HG02981 (cell line): ENCODE data around the gene RAB31.

Experiments
- ATAC-seq: cut with Tn5 transposase; IDR thresholded peaks from one replicate; pipeline ENCODE4 v1.9.1; 2021; ENCODE audit warnings: mild to moderate bottlenecking, moderate library complexity; ENCODE audit not compliant: unreplicated experiment

Gene RAB31

GRCh38 chr18:9831036-9831722 lies 123.1 kb downstream of the RAB31 start:
- ATAC-seq = no peak

DNA sequence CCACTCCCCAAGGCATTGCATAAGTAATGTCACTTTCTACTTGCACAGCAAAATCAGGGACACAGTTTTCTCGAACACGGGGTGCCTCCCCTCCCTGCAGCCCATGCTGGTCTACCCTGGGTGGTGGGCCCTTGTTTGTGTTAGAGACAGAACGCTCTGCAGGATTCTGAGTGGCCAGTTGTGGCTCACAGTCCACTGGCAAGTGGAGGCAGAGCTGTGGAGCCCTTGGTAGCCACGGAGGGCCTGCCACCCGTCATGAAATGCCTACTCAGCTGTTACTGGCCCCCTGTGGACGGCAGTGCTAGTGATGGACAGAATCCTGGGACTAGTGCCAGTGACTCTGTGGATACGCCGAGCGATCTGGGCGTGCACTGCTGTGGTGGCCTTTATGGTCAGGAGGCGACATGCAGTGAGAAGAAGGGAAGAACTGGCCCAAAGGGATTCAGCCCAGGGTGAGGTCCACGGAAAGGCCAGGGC lies 123.7 kb downstream of the RAB31 start:
- no peak for ATAC-seq

DNA sequence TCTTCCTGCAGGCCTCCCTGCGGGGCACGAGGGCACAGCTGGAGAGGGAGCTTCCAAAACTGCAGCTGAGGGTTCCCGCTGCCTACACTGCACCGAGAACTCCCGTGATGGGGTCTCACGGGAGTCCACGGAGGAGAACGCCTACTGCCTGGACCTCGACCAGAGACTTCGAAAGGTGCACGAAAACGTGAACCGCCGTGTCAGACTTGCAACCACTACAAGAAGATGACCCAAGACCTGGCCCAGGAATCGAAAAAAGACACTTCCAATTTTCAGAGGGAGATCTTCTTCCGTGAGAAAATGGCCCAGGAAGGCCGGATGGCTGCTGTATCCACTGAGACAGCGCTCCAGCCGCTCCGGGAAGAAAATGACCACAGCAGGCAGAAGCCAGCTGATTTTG lies 124.8 kb downstream of the RAB31 start:
- ATAC-seq = no peak

GRCh38 chr18:9834551-9834950 lies 126.5 kb downstream of the RAB31 start:
- ATAC-seq = no peak

DNA sequence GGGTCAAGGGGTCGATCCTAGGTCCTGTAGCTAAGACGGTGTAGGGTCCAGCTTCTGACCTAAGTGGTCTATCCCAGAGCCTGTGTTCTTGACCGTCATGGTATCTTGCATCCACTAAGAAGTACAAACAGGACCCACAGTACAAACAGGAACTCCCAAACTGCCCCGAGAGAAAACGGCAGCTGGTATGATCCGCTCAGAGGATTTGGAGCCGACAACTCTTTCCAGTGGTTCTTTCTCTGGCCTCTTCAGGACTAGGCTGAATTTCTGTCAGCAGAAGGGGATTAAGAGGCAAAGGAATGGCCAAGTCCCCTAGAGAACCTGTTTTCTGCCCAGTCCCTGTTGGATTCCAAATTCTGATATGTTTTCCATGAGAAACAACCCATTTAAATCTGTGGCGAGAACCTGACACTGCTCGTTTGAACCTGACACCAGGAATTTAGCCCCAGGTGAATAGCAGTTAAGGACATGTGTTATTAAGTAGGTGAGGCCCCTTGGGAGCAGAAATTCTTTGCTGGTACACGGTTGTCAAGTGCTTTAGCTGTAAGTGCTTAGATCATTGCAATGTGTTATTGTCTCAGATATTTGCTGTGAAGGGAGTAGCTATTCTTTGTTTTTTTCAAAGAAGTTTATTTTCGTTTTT lies 127.1 kb downstream of the RAB31 start:
- ATAC-seq = no peak

GRCh38 chr18:9835825-9836224 lies 127.7 kb downstream of the RAB31 start:
- no peak for ATAC-seq

DNA sequence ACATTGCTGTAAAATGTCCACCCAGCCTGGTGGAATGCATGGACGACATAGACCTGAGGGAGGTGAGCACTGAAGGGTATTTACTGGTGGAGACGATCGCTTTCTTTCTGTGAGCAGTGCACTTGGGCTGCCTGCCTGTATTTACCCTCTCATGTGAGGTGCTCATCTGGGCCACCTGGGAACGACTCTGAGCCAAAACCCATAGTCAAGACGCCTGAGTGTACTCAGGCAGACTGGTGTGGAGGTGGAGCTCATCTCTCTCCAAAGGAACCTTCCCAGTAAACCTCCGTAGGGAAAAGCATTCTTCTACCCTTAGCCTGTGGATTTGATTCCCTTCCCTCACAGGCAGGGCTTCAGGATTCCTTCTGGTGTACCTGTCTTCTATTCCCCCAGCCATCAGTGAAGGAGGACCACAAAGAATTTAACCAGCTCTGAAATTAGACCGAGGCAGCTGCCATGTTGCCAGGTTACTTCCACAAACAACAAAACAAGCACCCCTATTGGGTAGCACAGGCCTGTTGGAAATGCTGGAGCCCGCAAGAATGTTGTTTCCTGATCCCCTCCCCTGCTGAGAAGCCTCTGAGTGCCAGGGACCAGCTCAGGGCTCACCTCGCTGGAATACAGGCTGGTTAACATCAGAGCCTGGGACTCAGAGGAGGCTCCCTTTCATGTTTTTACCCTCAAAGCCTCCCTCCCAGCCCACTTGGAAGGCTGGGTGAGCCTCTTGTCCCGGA lies 130.2 kb downstream of the RAB31 start:
- ATAC-seq = no peak

DNA sequence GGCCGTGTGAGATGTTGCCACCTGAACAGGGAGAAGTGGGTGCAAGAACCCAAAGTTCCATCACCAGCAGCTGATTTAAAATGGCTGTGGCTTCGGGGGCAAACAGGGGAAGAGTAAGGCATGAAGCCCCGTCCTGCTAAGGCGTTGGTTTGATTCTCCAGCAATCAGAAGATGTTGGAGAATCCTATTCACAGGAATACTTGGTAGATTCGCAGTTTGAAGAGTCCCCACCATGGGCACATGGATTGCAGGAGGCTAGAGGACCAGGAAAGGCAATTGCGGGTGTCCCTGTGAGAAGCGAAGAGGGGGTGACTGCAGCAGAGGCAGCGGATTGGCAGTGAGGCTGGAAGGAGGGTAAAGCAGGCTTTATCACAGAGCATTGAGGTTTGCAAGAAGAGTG lies 131.1 kb downstream of the RAB31 start:
- ATAC-seq = no peak

DNA sequence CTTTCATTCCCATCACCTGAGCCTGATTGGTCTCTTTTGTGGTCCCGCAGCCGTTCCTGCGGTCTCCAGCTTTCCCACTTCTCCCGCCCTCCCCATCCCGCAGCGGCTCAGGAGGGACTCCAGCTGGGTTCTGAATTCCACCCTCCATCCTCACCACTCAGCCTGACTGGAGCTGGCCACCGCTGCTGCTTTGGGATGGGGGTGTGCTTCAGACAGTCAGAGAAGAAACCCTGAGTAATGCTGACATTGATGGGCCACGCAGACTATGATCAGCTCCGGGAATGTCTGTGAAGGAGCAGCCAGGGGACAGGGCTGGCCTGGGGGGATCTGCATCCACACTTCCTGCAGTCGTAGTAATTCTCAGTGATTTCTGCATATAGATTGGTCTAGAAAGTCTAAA lies 131.8 kb downstream of the RAB31 start:
- no peak for ATAC-seq

DNA sequence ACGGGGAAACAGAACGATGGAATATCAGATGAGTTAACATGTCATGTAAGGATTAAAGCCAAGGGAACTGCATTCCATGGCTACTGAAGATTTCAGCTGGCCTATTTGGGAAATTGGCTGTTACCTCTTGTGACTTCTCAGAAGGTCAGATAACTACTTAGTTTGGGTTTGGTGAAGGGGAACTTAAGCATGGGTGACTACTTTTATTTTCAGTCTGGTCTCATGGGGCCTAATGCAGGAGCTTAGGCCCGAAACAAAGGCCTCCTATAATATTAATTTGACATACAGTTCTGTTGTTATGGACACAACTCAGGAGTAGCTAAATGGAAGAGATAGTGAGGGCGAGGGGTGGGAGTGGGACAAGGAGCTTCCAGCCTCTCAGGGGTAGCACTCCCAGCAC lies 133.7 kb downstream of the RAB31 start:
- no peak for ATAC-seq

- no peak for ATAC-seq
These were observed 134.3 kb downstream of the RAB31 start for GRCh38 chr18:9842448-9842847.

DNA sequence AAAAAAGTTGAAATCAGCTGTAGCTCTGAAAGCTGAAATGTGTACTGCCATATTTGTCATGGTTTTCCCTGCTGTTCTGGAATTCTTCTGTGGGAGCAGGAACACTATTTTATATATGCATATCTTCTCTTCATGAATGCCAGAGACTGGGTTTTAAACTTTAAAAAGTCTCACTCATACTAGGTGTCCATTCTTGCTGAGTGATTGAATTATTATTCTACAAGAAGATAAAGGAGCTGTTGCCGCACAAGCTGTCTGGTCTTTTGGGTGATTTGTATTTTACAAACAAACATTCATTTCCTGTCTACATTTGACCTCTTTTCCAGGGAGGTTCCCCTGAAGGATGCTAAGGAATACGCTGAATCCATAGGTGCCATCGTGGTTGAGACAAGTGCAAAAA lies 137.2 kb downstream of the RAB31 start:
- ATAC-seq = no peak

DNA sequence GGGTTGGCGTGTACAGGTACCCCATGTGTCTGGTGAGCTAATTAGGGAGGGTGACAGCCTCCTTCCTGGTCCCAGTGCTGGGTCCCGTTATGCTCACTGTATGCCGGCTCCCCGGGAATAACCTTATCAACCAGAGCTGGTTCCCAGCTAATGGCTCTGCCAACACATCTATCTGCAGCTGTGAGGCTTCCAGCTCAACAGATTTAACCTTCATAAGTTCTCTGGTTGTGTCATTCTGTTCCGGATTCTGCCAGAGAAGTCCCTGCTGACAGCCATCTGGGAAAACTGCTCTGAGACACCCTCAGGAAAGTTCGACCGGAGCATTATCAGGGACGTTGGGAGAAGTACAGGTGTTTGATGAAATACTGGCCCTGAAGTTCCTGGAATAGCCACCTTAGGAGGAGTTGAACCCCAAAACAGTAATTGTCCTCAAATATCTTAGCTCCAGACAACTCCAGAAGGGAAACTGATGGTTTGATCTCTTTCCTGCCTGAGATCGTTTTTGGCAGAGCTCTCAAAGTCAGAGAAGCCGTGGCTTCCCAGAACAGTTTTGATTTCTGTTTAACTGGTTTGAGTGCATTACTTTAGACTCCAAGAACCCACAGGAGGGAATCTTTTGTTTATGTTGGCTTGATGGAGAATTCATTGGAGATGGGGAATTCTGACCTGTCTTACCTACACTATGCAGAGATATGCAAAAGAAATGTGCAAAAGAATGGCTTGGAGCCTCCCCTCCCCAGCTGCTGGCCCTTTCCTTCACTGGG lies 138.2 kb downstream of the RAB31 start:
- ATAC-seq = no peak

DNA sequence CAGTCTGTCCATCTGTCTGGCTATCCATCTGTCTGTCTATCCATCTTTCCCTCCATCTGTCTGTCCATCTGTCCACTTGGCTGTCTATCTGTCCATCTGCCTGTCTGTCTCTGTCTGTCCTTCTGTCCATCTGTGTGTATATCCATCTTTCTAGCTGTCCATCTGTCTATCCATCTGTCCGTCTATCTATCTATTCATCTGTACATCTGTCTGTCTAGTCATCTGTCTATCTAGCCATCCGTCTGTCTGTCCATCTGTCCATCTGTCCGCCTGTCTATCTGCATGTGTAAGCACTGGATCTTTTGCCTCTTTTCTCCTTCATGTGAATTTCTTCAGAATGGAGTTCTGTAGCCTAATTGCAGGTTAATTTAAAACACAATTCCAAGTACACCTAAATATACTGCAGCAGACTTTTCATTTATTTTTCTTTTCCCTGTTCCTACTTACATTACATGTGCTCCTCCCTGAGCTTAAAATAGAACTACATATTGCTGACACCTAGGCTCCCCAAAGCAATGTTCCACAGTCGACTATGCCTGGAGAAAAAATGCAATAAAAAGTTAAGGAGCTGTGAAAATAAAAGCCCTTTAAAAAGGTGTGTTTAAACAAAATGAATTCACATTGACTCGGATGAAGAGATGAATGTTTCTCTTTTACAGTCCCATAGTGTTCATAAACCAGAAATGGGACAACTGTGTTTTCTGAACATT lies 140.2 kb downstream of the RAB31 start:
- ATAC-seq = no peak

DNA sequence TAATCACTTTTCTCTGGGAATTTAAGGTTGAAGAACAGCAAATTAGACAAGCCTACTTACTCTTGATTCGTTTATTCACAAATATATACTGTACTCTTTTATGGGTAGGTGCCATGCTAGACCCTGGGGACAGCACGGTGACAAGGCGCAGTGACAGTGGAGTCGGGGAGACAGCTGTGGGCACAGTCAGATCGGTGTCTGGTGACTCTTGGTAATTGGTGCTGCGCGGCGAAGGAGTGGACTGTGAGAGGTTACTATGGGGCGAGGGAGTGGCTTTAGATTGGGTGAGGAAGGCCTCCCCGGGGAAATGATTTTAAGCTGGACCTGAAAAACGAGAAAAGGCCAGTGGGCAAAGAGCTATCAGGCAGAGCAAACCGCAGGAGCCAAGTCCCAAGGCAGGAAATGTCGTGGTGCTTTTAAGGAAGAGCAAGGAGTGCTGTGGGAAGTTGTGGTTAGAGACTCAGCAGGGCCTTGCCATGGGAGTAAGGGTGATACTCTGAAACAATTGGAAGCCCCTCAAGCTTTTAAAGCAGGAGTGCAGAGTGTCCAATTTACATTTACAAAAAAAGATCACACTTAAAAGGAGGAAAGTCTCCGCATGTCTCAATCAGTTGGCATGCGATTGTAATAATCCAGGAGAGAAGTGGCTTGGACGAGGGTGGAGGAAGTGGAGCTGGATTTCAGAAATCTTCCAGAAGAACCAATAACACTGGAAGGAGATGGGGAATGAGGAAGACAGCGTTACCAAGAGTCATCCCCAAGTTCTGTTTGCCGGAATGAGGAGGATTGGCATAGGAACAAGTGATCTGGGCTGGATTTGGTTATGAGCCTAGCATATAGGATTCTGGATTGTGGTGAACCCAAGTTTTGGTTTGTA lies 141.5 kb downstream of the RAB31 start:
- no peak for ATAC-seq

DNA sequence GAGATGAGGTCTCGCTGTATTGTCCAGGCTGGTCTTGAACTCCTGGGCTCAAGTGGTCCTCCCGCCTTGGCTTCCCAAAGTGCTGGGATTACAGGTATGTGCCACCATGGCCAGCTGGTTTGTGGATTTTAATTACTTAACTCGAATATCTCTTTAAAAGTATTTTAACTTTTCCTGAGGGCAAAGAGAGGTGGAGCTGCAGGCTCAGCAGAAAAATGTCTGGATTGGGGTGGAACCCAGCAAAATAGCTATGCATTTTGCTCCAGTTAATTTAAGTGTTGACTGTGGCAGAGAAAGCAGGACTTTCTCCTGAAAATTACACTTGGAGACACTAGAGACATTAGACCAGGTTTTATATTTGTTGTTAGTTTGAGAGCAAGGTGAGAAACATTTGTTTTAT lies 142.2 kb downstream of the RAB31 start:
- ATAC-seq = no peak

DNA sequence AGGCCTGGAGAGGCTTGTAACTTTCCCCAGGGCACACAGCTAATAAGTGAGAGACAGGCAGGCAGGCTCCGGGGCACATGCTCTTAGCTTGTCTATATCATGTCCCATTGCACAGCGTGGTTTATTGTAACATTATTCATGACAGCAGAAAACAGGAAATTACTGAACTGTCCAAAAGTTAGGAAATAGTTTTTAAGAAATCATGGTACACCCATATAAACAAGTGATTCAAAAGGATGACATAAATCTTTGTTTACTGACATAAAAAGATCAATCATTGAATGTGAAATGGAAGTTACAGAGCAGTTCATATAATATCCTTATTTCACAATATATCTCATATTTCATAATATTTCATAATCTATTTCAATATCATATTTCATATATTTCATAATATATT lies 143.4 kb downstream of the RAB31 start:
- no peak for ATAC-seq

DNA sequence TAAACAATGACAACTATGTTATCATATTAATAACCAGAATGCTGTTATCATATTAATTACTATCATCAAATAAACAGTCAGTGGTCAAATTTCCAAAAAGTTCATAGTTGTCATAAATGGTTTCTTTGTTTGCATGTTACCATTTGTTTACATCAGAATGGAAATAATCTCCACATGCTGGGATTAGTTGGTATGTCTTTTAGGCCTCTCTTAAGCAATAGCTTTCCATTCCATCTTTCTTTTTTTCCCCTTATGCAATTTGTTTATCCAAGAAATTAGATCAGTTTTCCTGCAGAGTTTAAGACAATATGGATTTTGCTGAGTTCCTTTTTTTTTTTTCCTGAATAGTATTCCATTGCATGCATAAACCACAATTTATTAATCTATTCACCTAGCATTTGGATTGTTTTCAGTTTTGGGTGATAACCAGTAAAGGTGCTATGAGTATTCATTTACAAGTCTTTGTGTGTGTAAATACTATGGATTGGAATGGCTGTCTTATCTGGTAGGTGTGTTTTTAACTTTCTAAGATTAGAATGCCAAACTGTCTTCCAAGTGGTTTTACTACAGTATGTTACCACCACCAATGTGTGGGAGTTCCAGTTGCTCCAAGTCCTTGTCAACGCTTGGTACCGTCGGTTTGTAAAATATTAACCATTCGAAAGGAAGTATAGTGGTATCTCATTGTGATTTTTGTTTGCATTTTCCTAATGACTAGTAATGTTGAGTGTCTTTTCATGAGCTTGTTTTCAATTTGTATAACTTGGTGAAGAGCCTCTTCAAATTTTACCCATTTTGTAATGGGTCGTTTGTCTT lies 144.4 kb downstream of the RAB31 start:
- ATAC-seq = no peak
